Measurements from ENCODE around the gene MRTFA.
"Not testable (repeated sequence)": the region's sequence is repeated elsewhere in the genome, so short reads cannot be mapped to it uniquely, and the experiment has no call there.

Gene MRTFA

DNA sequence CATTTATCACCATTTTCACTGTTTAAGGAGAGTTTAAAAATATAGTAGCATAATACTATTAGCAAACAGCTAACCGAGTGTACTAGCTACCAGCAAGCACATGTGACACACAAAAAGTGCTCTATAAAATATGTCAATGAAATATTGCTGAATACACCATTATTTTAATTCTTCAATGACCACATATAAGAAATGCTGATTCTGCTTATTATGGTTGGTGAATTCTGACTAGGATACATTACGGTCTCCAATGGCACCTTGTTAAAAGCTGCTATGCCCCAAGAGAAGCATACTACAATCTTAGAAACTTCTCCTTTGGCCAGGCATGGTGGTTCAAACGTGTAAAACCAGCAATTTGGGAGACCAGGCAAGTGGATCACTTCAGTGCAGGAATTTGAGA lies 129.8 kb downstream of the MRTFA start:
- DNase-seq (ENCODE audit: low read depth) = no peak
- TF ChIP-seq, protein P1, sequence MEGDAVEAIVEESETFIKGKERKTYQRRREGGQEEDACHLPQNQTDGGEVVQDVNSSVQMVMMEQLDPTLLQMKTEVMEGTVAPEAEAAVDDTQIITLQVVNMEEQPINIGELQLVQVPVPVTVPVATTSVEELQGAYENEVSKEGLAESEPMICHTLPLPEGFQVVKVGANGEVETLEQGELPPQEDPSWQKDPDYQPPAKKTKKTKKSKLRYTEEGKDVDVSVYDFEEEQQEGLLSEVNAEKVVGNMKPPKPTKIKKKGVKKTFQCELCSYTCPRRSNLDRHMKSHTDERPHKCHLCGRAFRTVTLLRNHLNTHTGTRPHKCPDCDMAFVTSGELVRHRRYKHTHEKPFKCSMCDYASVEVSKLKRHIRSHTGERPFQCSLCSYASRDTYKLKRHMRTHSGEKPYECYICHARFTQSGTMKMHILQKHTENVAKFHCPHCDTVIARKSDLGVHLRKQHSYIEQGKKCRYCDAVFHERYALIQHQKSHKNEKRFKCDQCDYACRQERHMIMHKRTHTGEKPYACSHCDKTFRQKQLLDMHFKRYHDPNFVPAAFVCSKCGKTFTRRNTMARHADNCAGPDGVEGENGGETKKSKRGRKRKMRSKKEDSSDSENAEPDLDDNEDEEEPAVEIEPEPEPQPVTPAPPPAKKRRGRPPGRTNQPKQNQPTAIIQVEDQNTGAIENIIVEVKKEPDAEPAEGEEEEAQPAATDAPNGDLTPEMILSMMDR (conservative IDR thresholded peaks at IDR 0.05; ENCODE audit: control insufficient read depth, insufficient read depth, low read depth, low read length) = no peak
- no peak overlapping the region for H3K4me3 ChIP-seq (ENCODE audit: control insufficient read depth, low read depth, low read length)

- H3K4me3 ChIP-seq (ENCODE audit: control insufficient read depth, low read depth, low read length) = no peak overlapping the region
- TF ChIP-seq, protein P1 (conservative IDR thresholded peaks at IDR 0.05; ENCODE audit: control insufficient read depth, insufficient read depth, low read depth, low read length) = no peak
- no peak for DNase-seq (ENCODE audit: low read depth)
Measured at GRCh38 chr22:40504285-40505249, 132.0 kb downstream of the MRTFA start.

DNA sequence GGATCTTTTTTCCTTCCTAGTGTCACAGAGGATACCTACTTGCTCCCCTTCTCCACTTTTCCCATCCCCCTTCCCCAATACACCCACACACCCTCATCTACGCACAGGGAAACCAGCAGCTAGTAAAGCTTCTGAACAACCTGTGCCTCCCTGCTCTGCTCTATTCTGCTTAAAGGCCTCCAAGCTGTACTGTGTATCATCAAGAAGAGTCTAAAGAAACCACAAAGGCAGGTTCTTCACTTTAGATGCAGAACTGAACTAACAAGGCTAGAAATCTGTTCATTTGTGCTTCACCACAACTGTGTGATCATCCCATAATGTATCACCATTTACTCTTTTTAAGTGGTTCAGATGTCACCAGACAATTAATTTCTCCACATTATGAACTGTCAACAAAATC lies 133.6 kb downstream of the MRTFA start:
- TF ChIP-seq, protein P1 (conservative IDR thresholded peaks at IDR 0.05; ENCODE audit: control insufficient read depth, insufficient read depth, low read depth, low read length) = no peak
- DNase-seq (ENCODE audit: low read depth) = no peak
- H3K4me3 ChIP-seq (ENCODE audit: control insufficient read depth, low read depth, low read length) = no peak overlapping the region

GRCh38 chr22:40500465-40500786 lies 136.1 kb downstream of the MRTFA start:
- H3K4me3 ChIP-seq (ENCODE audit: control insufficient read depth, low read depth, low read length); DNase-seq (ENCODE audit: low read depth): not testable (repeated sequence)

DNA sequence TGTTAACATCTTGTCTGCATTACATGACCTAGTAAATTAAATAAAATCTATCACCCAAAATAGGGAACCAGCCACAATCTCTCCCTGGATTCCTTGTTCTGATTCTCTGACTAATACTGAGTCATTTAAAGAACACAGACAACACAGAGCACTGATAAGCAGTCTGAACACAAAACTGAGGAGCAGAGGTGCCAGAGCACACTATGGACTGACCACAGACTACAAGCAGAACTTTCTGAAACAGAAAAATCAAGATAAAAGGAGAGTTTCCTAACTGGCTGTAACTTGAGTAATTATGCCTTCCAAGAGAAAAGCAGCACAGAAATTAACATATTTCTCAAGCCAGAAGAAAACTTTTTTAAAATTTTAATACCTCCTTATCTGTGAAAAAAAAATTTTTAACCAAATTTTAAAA lies 137.3 kb downstream of the MRTFA start:
- TF ChIP-seq, protein P1 (conservative IDR thresholded peaks at IDR 0.05; ENCODE audit: control insufficient read depth, insufficient read depth, low read depth, low read length) = no peak
- DNase-seq (ENCODE audit: low read depth) = peak; percentile 99
- H3K4me3 ChIP-seq (ENCODE audit: control insufficient read depth, low read depth, low read length) = no peak overlapping the region

DNA sequence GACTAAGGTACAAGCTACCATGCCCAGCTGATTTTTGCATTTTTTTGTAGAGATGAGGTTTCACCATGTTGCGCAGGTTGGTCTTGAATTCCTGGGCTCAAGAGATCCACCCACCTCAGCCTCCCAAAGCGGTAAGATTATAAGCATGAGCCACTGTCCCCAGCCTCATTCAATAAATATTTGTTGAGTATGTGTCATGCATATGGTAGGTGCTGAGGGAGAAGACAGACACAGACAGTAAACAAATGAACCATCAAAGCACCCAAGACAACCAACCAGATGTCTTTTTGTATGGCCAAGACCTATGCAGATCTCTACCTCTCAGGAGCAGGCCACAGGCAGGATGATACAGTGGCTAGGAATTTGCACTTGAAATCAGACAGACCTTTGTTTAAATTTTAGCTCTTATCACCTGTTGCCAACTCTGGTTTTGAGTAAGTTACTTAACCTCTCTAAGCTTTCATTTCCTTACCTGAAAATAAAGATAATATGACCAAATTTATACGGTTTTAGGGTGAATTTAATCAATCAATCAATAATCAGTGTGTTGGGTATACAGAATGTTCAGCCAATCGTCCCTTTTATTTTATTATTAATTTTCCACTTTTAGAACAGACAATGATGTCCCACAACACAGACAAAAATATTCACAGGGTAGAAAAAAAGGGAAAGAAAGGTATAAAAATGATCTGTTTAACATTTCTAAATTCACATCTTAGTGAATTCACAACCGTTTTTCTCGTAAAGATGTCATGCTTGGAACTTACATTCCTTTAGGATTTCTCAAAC lies 137.9 kb downstream of the MRTFA start:
- no peak overlapping the region for H3K4me3 ChIP-seq (ENCODE audit: control insufficient read depth, low read depth, low read length)
- peak; percentile 95 for DNase-seq (ENCODE audit: low read depth)
- TF ChIP-seq, protein P1 (conservative IDR thresholded peaks at IDR 0.05; ENCODE audit: control insufficient read depth, insufficient read depth, low read depth, low read length) = no peak

DNA sequence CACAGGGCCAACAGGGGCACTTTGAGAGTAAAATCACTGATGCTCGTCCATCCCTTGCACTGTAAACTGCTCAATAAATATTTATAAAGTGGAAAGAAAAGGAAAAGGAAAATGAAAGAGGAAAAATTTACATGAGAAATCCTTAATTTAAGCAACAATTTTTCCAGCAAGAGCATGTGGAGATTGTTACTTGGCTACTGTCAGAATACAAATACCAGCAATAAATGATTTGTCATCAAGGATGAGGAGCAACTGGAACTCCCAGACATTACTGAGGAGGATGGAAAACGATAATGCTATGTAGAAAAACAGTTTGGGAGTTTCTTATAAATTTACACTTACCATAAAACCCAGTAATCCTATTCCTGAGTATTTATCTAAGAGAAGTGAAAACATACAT lies 143.1 kb downstream of the MRTFA start:
- no peak overlapping the region for H3K4me3 ChIP-seq (ENCODE audit: control insufficient read depth, low read depth, low read length)
- DNase-seq (ENCODE audit: low read depth) = no peak
- TF ChIP-seq, protein P1 (conservative IDR thresholded peaks at IDR 0.05; ENCODE audit: control insufficient read depth, insufficient read depth, low read depth, low read length) = no peak
